WTC11 (cell line): Measurements from ENCODE around the gene PICK1. TPM values are rescaled to one million over a fixed set of nuclear protein-coding genes. Genes with fewer than 3 reads are reported as not detected.

Experiments used
- ATF1 ChIP-seq: sonication (generic); formaldehyde crosslinking; IDR thresholded peaks from 2 replicates; pipeline ENCODE4 v1.8.1; 2023; ENCODE audit warnings: mild to moderate bottlenecking, moderate library complexity, missing genetic modification reagents
- ATF3 ChIP-seq: sonication (generic); formaldehyde crosslinking; conservative IDR thresholded peaks from 2 replicates; pipeline ENCODE4 v1.8.1; 2022; ENCODE audit warnings: mild to moderate bottlenecking, missing genetic modification reagents
- E2F1 ChIP-seq: sonication (generic); formaldehyde crosslinking; IDR thresholded peaks from 2 replicates; pipeline ENCODE4 v1.8.0; 2022; ENCODE audit warnings: mild to moderate bottlenecking, missing genetic modification reagents
- E2F5 ChIP-seq: sonication (generic); formaldehyde crosslinking; IDR thresholded peaks from 2 replicates; pipeline ENCODE4 v1.8.1; 2022; ENCODE audit warnings: mild to moderate bottlenecking, moderate library complexity, missing genetic modification reagents
- ELF4 ChIP-seq: sonication (generic); formaldehyde crosslinking; IDR thresholded peaks from 2 replicates; pipeline ENCODE4 v1.8.1; 2022; ENCODE audit warnings: low read depth, mild to moderate bottlenecking, moderate library complexity, missing genetic modification reagents
- EMX1 ChIP-seq: fragments of 250-450 bp; sonication (Bioruptor Pico); IDR thresholded peaks from 2 replicates; pipeline ENCODE4 v1.8.0; 2021; ENCODE audit warnings: mild to moderate bottlenecking
- ERG ChIP-seq: fragments of 250-450 bp; sonication (Bioruptor Pico); IDR thresholded peaks from 2 replicates; pipeline ENCODE4 v1.8.0; 2021; ENCODE audit warnings: mild to moderate bottlenecking
- HMGA2 ChIP-seq: fragments of 250-450 bp; sonication (Bioruptor Pico); IDR thresholded peaks from 2 replicates; pipeline ENCODE4 v1.4.0; 2021; ENCODE audit warnings: mild to moderate bottlenecking, moderate library complexity
- JAZF1 ChIP-seq: fragments of 250-450 bp; sonication (Bioruptor Pico); IDR thresholded peaks from 2 replicates; pipeline ENCODE4 v1.9.0; 2021; ENCODE audit warnings: moderate library complexity, mild to moderate bottlenecking, inconsistent platforms
- MLX ChIP-seq: sonication (generic); formaldehyde crosslinking; IDR thresholded peaks from 2 replicates; pipeline ENCODE4 v1.8.1; 2023; ENCODE audit warnings: mild to moderate bottlenecking, missing genetic modification reagents, moderate library complexity
- MXD4 ChIP-seq: fragments of 250-450 bp; sonication (Bioruptor Pico); IDR thresholded peaks from 2 replicates; pipeline ENCODE4 v1.8.0; 2021; ENCODE audit warnings: mild to moderate bottlenecking, moderate library complexity, borderline replicate concordance
- NFATC4 ChIP-seq: fragments of 250-450 bp; sonication (Bioruptor Pico); IDR thresholded peaks from 2 replicates; pipeline ENCODE4 v1.9.0; 2021; ENCODE audit warnings: mild to moderate bottlenecking
- NFYB ChIP-seq: sonication (generic); formaldehyde crosslinking; conservative IDR thresholded peaks from 2 replicates; pipeline ENCODE4 v1.8.0; 2022; ENCODE audit warnings: low read depth, missing genetic modification reagents
- PRDM15 ChIP-seq: sonication (generic); formaldehyde crosslinking; IDR thresholded peaks from 2 replicates; pipeline ENCODE4 v1.8.0; 2022; ENCODE audit warnings: missing genetic modification reagents
- PREB ChIP-seq: sonication (generic); formaldehyde crosslinking; IDR thresholded peaks from 2 replicates; pipeline ENCODE4 v1.8.1; 2022; ENCODE audit warnings: mild to moderate bottlenecking, missing genetic modification reagents, moderate library complexity, borderline replicate concordance
- SP1 ChIP-seq: sonication (generic); formaldehyde crosslinking; conservative IDR thresholded peaks from 2 replicates; pipeline ENCODE4 v1.8.1; 2022; ENCODE audit warnings: missing genetic modification reagents
- USF2 ChIP-seq: sonication (generic); formaldehyde crosslinking; IDR thresholded peaks from 2 replicates; pipeline ENCODE4 v1.8.1; 2023; ENCODE audit warnings: mild to moderate bottlenecking, missing genetic modification reagents, moderate library complexity
- ZBTB21 ChIP-seq: sonication (generic); formaldehyde crosslinking; IDR thresholded peaks from 2 replicates; pipeline ENCODE4 v1.8.1; 2023; ENCODE audit warnings: mild to moderate bottlenecking, missing genetic modification reagents, borderline replicate concordance
- ZNF121 ChIP-seq: sonication (generic); formaldehyde crosslinking; IDR thresholded peaks from 2 replicates; pipeline ENCODE4 v1.8.0; 2023; ENCODE audit warnings: missing genetic modification reagents
- ZNF138 ChIP-seq: sonication (generic); formaldehyde crosslinking; conservative IDR thresholded peaks from 2 replicates; pipeline ENCODE4 v1.8.1; 2022; ENCODE audit warnings: mild to moderate bottlenecking, moderate library complexity, missing genetic modification reagents
- ZNF281 ChIP-seq: sonication (generic); formaldehyde crosslinking; IDR thresholded peaks from 2 replicates; pipeline ENCODE4 v1.8.0; 2023; ENCODE audit warnings: mild to moderate bottlenecking, missing genetic modification reagents
- ZNF396 ChIP-seq: fragments of 250-450 bp; sonication (Bioruptor Pico); IDR thresholded peaks from 2 replicates; pipeline ENCODE4 v1.8.0; 2021; ENCODE audit warnings: mild to moderate bottlenecking, moderate library complexity, borderline replicate concordance
- ZNF416 ChIP-seq: fragments of 250-450 bp; sonication (Bioruptor Pico); IDR thresholded peaks from 2 replicates; pipeline ENCODE4 v1.9.0; 2021; ENCODE audit warnings: mild to moderate bottlenecking, inconsistent platforms
- ZNF671 ChIP-seq: fragments of 250-450 bp; sonication (Bioruptor Pico); IDR thresholded peaks from 2 replicates; pipeline ENCODE4 v1.8.0; 2021; ENCODE audit warnings: mild to moderate bottlenecking
- total RNA-seq: library from RNA; stranded (reverse); gene quantifications from 3 replicates; pipeline ENCODE4 v1.2.3, GENCODE V29; 2021

PICK1 gene
- total RNA-seq, 1 experiment from 2014 or later, result 33.4 TPM

- TF ChIP-seq ERG (CRISPR knock-in tag), result no peak
- no peak for TF ChIP-seq JAZF1 (CRISPR knock-in tag)
- no peak for TF ChIP-seq ZNF416 (CRISPR knock-in tag)
- TF ChIP-seq ATF1 (CRISPR knock-in tag), result peak; percentile 80; the same call in 1 of the 2 replicates
- TF ChIP-seq MXD4 (CRISPR knock-in tag), result no peak
- no peak for TF ChIP-seq ZNF396 (CRISPR knock-in tag)
- peak; percentile 77 for TF ChIP-seq PRDM15 (CRISPR knock-in tag)
- TF ChIP-seq PREB, result no peak
- TF ChIP-seq EMX1 (CRISPR knock-in tag), result no peak
- TF ChIP-seq E2F1, result peak; percentile 95
- TF ChIP-seq ELF4 (CRISPR knock-in tag), result no peak; the same call in 1 of the 2 replicates
- peak; percentile 90; the same call in 1 of the 2 replicates for TF ChIP-seq ZNF281 (CRISPR knock-in tag)
- TF ChIP-seq MLX (CRISPR knock-in tag), result 0 out of 2 replicates have a peak, but pooled peaks have one; percentile 65
- no peak; the same call in 1 of the 2 replicates for TF ChIP-seq ATF3 (CRISPR knock-in tag)
- no peak for TF ChIP-seq NFATC4 (CRISPR knock-in tag)
- no peak for TF ChIP-seq HMGA2
- TF ChIP-seq ZNF121 (CRISPR knock-in tag), result peak; percentile 89; the same call in 1 of the 2 replicates
- peak; percentile 85 for TF ChIP-seq E2F5 (CRISPR knock-in tag)
- TF ChIP-seq ZNF671, result no peak
- TF ChIP-seq ZBTB21 (CRISPR knock-in tag), result peak; percentile 83
- TF ChIP-seq ZNF138 (CRISPR knock-in tag), result peak; percentile 82
- TF ChIP-seq USF2, result no peak
- peak; percentile 68; the same call in 1 of the 2 replicates for TF ChIP-seq SP1 (CRISPR knock-in tag)
- TF ChIP-seq NFYB (CRISPR knock-in tag), result peak; percentile 74
Observed at GRCh38 chr22:38080850-38081635, 23.8 kb downstream of the PICK1 start (continued).
